HepG2 (cell line): ENCODE measurements around the gene IYD. TPM values are rescaled to one million over a fixed set of nuclear protein-coding genes. Genes with fewer than 3 reads are reported as not detected.

ENCODE experiments used
- AHR ChIP-seq: IDR thresholded peaks from 2 replicates; pipeline ENCODE4 v1.6.1; 2018; ENCODE audit warnings: missing genetic modification reagents, missing compliant biosample characterization
- ARHGAP35 ChIP-seq: sonication (generic); formaldehyde crosslinking; IDR thresholded peaks from 2 replicates; pipeline ENCODE4 v1.9.0; 2022; ENCODE audit warnings: mild to moderate bottlenecking, inconsistent platforms, moderate library complexity, missing genetic modification reagents, borderline replicate concordance
- EHMT2 ChIP-seq: fragments of 200-600 bp; sonication (generic); IDR thresholded peaks from 2 replicates; pipeline ENCODE4 v1.7.0; 2017; ENCODE audit warnings: antibody characterized with exemption, low read depth, low read length, borderline replicate concordance
- ELF3 ChIP-seq: IDR thresholded peaks from 2 replicates; pipeline ENCODE4 v1.6.1; 2016; ENCODE audit warnings: missing genetic modification reagents, missing compliant biosample characterization
- HDAC1 ChIP-seq: sonication (generic); formaldehyde crosslinking; IDR thresholded peaks from 2 replicates; pipeline ENCODE4 v1.5.1; 2020; ENCODE audit warnings: mild to moderate bottlenecking, missing genetic modification reagents
- TARDBP ChIP-seq: sonication (generic); formaldehyde crosslinking; IDR thresholded peaks from 2 replicates; pipeline ENCODE4 v1.8.0; 2022; ENCODE audit warnings: mild to moderate bottlenecking, missing genetic modification reagents
- ZNF205 ChIP-seq: IDR thresholded peaks from 2 replicates; pipeline ENCODE4 v1.6.1; 2018; ENCODE audit warnings: missing biosample characterization, missing genetic modification reagents
- polyA plus RNA-seq, 8 experiments: library from polyadenylated mRNA; depleted of rRNA in 3 of 8; stranded (reverse) in 7 of 8; unstranded in 1 of 8; fragments of >200 nt; fragmentation: Illumina TruSeq in 4 of 8; extraction: Trizol in 4 of 8; gene quantifications; 2 replicates each; pipeline versions ENCODE4 v1.2.1 to v1.2.3, GENCODE V29; 2011 to 2016; ENCODE audit warnings: low read depth in 4 of 8, missing spikeins in 1 of 8, mixed read lengths in 1 of 8; ENCODE audit not compliant: insufficient read depth in 1 of 8
- total RNA-seq, 5 experiments: library from RNA; depleted of rRNA; stranded (reverse); fragments of >200 nt; fragmentation: Illumina TruSeq; extraction: Trizol; gene quantifications; 2 replicates each; pipeline ENCODE4 v1.2.3, GENCODE V29; 2016; ENCODE audit warnings: low read depth in 1 of 5
- TF ChIP-seq, protein P1 (sequence below): sonication (generic); formaldehyde crosslinking; IDR thresholded peaks from 2 replicates; pipeline ENCODE4 v1.8.0; 2022; ENCODE audit warnings: mild to moderate bottlenecking, missing genetic modification reagents; ENCODE audit not compliant: insufficient replicate concordance
- TF ChIP-seq, protein P2 (sequence below): sonication (generic); formaldehyde crosslinking; IDR thresholded peaks from 2 replicates; pipeline ENCODE4 v1.5.0; 2020; ENCODE audit warnings: mild to moderate bottlenecking, missing genetic modification reagents, borderline replicate concordance
- TF ChIP-seq, protein P3 (sequence below): sonication (generic); formaldehyde crosslinking; IDR thresholded peaks from 2 replicates; pipeline ENCODE4 v1.4.0; 2020; ENCODE audit warnings: mild to moderate bottlenecking, missing genetic modification reagents
- TF ChIP-seq, protein P4 (sequence below): IDR thresholded peaks from 2 replicates; pipeline ENCODE4 v1.6.1; 2016; ENCODE audit warnings: missing compliant biosample characterization, missing genetic modification reagents, borderline replicate concordance
- TF ChIP-seq, protein P5 (sequence below): sonication (generic); formaldehyde crosslinking; IDR thresholded peaks from 2 replicates; pipeline ENCODE4 v1.5.0; 2020; ENCODE audit warnings: mild to moderate bottlenecking, missing genetic modification reagents
- TF ChIP-seq, protein P6 (sequence below): sonication (generic); formaldehyde crosslinking; IDR thresholded peaks from 2 replicates; pipeline ENCODE4 v1.4.0; 2020; ENCODE audit warnings: low read depth, mild to moderate bottlenecking, missing genetic modification reagents

The IYD gene
- total and polyA plus RNA-seq, 2 of the 13 experiments (the other 11 are each of a cell fraction or from before 2014, with no cell fraction given): 0.01 to 0.46 TPM

DNA sequence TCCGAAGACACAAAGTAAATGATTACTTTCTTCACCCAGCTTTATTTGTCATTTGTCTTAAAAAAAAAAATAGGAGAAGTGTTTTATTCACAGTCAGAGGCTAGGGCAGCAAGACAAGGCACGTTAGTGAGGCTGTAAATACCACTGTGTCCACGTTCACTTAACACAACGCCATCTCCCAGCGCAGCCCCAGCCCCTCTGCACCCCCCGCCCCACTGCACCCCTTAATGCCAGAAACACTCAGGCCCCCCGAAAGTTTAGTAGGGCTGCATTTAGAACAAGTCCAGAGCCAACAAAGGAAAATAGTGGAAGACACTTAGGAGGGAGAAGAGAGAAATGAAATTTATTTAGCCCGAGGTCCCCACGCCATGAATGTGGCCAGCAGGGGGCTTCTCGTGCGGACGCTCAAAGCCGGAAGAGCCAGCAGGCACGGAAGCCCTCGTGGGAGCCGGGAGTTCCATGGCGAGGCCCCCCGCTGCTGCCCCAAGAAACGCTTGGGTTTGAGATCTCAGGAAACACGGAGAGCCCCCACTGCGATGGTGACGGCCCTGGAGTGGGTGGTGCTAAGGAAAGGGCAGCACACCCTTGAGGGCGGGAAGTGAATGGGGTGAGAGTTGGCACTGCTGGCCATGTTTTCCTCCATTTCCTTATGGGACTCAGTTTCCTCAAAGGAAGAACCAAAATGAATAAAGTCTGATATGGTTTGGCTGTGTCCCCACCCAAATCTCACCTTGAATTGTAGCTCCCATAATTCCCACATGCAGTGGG lies 50.2 kb downstream of the IYD start (continued):
- TF ChIP-seq, protein P1, sequence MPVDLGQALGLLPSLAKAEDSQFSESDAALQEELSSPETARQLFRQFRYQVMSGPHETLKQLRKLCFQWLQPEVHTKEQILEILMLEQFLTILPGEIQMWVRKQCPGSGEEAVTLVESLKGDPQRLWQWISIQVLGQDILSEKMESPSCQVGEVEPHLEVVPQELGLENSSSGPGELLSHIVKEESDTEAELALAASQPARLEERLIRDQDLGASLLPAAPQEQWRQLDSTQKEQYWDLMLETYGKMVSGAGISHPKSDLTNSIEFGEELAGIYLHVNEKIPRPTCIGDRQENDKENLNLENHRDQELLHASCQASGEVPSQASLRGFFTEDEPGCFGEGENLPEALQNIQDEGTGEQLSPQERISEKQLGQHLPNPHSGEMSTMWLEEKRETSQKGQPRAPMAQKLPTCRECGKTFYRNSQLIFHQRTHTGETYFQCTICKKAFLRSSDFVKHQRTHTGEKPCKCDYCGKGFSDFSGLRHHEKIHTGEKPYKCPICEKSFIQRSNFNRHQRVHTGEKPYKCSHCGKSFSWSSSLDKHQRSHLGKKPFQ (CRISPR knock-in tag): no peak
- TF ChIP-seq ELF3 (CRISPR knock-in tag) (0 out of 2 replicates have a peak, but pooled peaks have one; percentile 44), HDAC1 (CRISPR knock-in tag) (peak; percentile 34; the same call in 1 of the 2 replicates), AHR (CRISPR knock-in tag) (peak; percentile 26; the same call in 1 of the 2 replicates), ARHGAP35 (CRISPR knock-in tag) (no peak), TARDBP (no peak), ZNF205 (CRISPR knock-in tag) (no peak), EHMT2 (no peak)
- TF ChIP-seq, protein P2, sequence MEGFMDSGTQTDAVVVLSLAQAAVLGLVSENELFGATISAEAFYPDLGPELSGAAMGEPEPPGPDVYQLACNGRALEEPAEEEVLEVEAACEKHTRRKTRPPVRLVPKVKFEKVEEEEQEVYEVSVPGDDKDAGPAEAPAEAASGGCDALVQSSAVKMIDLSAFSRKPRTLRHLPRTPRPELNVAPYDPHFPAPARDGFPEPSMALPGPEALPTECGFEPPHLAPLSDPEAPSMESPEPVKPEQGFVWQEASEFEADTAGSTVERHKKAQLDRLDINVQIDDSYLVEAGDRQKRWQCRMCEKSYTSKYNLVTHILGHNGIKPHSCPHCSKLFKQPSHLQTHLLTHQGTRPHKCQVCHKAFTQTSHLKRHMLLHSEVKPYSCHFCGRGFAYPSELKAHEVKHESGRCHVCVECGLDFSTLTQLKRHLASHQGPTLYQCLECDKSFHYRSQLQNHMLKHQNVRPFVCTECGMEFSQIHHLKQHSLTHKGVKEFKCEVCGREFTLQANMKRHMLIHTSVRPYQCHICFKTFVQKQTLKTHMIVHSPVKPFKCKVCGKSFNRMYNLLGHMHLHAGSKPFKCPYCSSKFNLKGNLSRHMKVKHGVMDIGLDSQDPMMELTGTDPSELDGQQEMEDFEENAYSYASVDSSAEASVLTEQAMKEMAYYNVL (CRISPR knock-in tag): no peak
- TF ChIP-seq, protein P3, sequence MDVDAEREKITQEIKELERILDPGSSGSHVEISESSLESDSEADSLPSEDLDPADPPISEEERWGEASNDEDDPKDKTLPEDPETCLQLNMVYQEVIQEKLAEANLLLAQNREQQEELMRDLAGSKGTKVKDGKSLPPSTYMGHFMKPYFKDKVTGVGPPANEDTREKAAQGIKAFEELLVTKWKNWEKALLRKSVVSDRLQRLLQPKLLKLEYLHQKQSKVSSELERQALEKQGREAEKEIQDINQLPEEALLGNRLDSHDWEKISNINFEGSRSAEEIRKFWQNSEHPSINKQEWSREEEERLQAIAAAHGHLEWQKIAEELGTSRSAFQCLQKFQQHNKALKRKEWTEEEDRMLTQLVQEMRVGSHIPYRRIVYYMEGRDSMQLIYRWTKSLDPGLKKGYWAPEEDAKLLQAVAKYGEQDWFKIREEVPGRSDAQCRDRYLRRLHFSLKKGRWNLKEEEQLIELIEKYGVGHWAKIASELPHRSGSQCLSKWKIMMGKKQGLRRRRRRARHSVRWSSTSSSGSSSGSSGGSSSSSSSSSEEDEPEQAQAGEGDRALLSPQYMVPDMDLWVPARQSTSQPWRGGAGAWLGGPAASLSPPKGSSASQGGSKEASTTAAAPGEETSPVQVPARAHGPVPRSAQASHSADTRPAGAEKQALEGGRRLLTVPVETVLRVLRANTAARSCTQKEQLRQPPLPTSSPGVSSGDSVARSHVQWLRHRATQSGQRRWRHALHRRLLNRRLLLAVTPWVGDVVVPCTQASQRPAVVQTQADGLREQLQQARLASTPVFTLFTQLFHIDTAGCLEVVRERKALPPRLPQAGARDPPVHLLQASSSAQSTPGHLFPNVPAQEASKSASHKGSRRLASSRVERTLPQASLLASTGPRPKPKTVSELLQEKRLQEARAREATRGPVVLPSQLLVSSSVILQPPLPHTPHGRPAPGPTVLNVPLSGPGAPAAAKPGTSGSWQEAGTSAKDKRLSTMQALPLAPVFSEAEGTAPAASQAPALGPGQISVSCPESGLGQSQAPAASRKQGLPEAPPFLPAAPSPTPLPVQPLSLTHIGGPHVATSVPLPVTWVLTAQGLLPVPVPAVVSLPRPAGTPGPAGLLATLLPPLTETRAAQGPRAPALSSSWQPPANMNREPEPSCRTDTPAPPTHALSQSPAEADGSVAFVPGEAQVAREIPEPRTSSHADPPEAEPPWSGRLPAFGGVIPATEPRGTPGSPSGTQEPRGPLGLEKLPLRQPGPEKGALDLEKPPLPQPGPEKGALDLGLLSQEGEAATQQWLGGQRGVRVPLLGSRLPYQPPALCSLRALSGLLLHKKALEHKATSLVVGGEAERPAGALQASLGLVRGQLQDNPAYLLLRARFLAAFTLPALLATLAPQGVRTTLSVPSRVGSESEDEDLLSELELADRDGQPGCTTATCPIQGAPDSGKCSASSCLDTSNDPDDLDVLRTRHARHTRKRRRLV: no peak
- TF ChIP-seq, protein P4, sequence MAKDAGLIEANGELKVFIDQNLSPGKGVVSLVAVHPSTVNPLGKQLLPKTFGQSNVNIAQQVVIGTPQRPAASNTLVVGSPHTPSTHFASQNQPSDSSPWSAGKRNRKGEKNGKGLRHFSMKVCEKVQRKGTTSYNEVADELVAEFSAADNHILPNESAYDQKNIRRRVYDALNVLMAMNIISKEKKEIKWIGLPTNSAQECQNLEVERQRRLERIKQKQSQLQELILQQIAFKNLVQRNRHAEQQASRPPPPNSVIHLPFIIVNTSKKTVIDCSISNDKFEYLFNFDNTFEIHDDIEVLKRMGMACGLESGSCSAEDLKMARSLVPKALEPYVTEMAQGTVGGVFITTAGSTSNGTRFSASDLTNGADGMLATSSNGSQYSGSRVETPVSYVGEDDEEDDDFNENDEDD (CRISPR knock-in tag): peak; percentile 81; the same call in 1 of the 2 replicates
- TF ChIP-seq, protein P5, sequence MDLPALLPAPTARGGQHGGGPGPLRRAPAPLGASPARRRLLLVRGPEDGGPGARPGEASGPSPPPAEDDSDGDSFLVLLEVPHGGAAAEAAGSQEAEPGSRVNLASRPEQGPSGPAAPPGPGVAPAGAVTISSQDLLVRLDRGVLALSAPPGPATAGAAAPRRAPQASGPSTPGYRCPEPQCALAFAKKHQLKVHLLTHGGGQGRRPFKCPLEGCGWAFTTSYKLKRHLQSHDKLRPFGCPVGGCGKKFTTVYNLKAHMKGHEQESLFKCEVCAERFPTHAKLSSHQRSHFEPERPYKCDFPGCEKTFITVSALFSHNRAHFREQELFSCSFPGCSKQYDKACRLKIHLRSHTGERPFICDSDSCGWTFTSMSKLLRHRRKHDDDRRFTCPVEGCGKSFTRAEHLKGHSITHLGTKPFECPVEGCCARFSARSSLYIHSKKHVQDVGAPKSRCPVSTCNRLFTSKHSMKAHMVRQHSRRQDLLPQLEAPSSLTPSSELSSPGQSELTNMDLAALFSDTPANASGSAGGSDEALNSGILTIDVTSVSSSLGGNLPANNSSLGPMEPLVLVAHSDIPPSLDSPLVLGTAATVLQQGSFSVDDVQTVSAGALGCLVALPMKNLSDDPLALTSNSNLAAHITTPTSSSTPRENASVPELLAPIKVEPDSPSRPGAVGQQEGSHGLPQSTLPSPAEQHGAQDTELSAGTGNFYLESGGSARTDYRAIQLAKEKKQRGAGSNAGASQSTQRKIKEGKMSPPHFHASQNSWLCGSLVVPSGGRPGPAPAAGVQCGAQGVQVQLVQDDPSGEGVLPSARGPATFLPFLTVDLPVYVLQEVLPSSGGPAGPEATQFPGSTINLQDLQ: no peak
- TF ChIP-seq, protein P6, sequence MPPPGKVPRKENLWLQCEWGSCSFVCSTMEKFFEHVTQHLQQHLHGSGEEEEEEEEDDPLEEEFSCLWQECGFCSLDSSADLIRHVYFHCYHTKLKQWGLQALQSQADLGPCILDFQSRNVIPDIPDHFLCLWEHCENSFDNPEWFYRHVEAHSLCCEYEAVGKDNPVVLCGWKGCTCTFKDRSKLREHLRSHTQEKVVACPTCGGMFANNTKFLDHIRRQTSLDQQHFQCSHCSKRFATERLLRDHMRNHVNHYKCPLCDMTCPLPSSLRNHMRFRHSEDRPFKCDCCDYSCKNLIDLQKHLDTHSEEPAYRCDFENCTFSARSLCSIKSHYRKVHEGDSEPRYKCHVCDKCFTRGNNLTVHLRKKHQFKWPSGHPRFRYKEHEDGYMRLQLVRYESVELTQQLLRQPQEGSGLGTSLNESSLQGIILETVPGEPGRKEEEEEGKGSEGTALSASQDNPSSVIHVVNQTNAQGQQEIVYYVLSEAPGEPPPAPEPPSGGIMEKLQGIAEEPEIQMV (CRISPR knock-in tag): peak; percentile 67; the same call in 1 of the 2 replicates
